Measurements from ENCODE around the gene EFCAB8. TPM values are rescaled to one million over a fixed set of nuclear protein-coding genes. Genes with fewer than 3 reads are reported as not detected.
A peak's percentile ranks its signal among the peaks of the same experiment; 100 is the strongest.

The EFCAB8 gene
- 0.57 TPM in 1 of 2 replicates, not detected in the other for total RNA-seq (2014; rRNA removed; shearing (Covaris generic))
- not detected in 2 replicates for total RNA-seq (2022)
- Bru-seq, nascent RNA = percentile 18 among the genes with signal in this experiment
- percentile 14 among the genes with signal in this experiment for BruChase-seq, experiment 1, labeled RNA remaining after a 6-hour chase
- percentile 16 among the genes with signal in this experiment for BruChase-seq, experiment 2, labeled RNA remaining after a 2-hour chase
- long read RNA-seq = 0 reads

GRCh38 chr20:32858701-32859372, at the start of gene EFCAB8:
EFCAB8 (plus strand) TSS chr20:32858923; CDS start chr20:32863793, 4,870 bp downstream.
- H3K36me3 ChIP-seq (ENCODE audit: insufficient read depth, low read length) = peaks cover 6% of the 10 kb centered on the region; the same call in 1 of the 2 replicates
- no peaks in the 10 kb centered on the region for H3K4me1 ChIP-seq (ENCODE audit: insufficient read depth, low read length, poor library complexity, severe bottlenecking)
- H3K79me2 ChIP-seq (ENCODE audit: insufficient read depth, low read depth, low read length) = no peaks in the 10 kb centered on the region
- CTCF ChIA-PET (ENCODE audit: unreplicated experiment) = no interaction called here
- BruUV-seq (replicated peaks) = no TSS peak
- H3K27ac ChIP-seq (ENCODE audit: low read depth, low read length, poor library complexity, severe bottlenecking) = no peak within 1 kb of the TSS
- POLR2A ChIA-PET = no interaction called here
- no peak for DNase-seq (ENCODE audit: low spot score)
- H3K4me2 ChIP-seq (ENCODE audit: low read length) = no peak within 1 kb of the TSS
- H3K9me2 ChIP-seq (ENCODE audit: insufficient read depth, low read length) = no peaks in the 10 kb centered on the region
- no peaks in the 10 kb centered on the region for H3K9me3 ChIP-seq (ENCODE audit: low read length)
- H3K4me3 ChIP-seq (ENCODE audit: low read depth, low read length, poor library complexity, severe bottlenecking) = no peak within 1 kb of the TSS
- peak; percentile 38; the same call in 1 of the 2 replicates for TF ChIP-seq CTCF (conservative IDR thresholded peaks at IDR 0.05; ENCODE audit: low read length)
- TF ChIP-seq EZH2phosphoT487 (IDR thresholded peaks at IDR 0.05; ENCODE audit: borderline replicate concordance, low read depth, low read length) = no peak
- H2AFZ ChIP-seq (ENCODE audit: low read length) = no peak within 1 kb of the TSS
- intact Hi-C loops (cut with micrococcal nuclease; ENCODE audit: unreplicated experiment) = no loop called here
- no peaks in the 10 kb centered on the region for H4K20me1 ChIP-seq (ENCODE audit: insufficient read depth, low read length)

GRCh38 chr20:32809907-32810306, 48.8 kb upstream of the EFCAB8 start:
- H4K20me1 ChIP-seq (ENCODE audit: insufficient read depth, low read length) = no peaks in the 10 kb centered on the region
- DNase-seq (ENCODE audit: low spot score) = no peak
- H3K9me2 ChIP-seq (ENCODE audit: insufficient read depth, low read length) = no peaks in the 10 kb centered on the region
- TF ChIP-seq CTCF (conservative IDR thresholded peaks at IDR 0.05; ENCODE audit: low read length) (no peak), EZH2phosphoT487 (IDR thresholded peaks at IDR 0.05; ENCODE audit: borderline replicate concordance, low read depth, low read length) (no peak)
- H3K27ac ChIP-seq (ENCODE audit: low read depth, low read length, poor library complexity, severe bottlenecking) = no peak overlapping the region
- no peak overlapping the region for H3K4me2 ChIP-seq (ENCODE audit: low read length)
- no peaks in the 10 kb centered on the region for H3K79me2 ChIP-seq (ENCODE audit: insufficient read depth, low read depth, low read length)
- no peak overlapping the region for H3K4me3 ChIP-seq (ENCODE audit: low read depth, low read length, poor library complexity, severe bottlenecking)
- H3K4me1 ChIP-seq (ENCODE audit: insufficient read depth, low read length, poor library complexity, severe bottlenecking) = no peaks in the 10 kb centered on the region
- no TSS peak for BruUV-seq (replicated peaks)
- no peaks in the 10 kb centered on the region for H3K9me3 ChIP-seq (ENCODE audit: low read length)
- H2AFZ ChIP-seq (ENCODE audit: low read length) = no peak overlapping the region
- peaks cover 16% of the 10 kb centered on the region; the same call in 1 of the 2 replicates for H3K36me3 ChIP-seq (ENCODE audit: insufficient read depth, low read length)
- intact Hi-C loops (cut with micrococcal nuclease; ENCODE audit: unreplicated experiment) = no loop called here
- ChIA-PET POLR2A (no interaction called here), CTCF (ENCODE audit: unreplicated experiment) (no interaction called here)

GRCh38 chr20:32810941-32811340, 47.8 kb upstream of the EFCAB8 start:
- Histone ChIP-seq H3K79me2 (ENCODE audit: insufficient read depth, low read depth, low read length) (no peaks in the 10 kb centered on the region), H3K9me2 (ENCODE audit: insufficient read depth, low read length) (no peaks in the 10 kb centered on the region), H3K4me2 (ENCODE audit: low read length) (no peak overlapping the region), H3K4me3 (ENCODE audit: low read depth, low read length, poor library complexity, severe bottlenecking) (no peak overlapping the region), H3K27ac (ENCODE audit: low read depth, low read length, poor library complexity, severe bottlenecking) (no peak overlapping the region), H3K4me1 (ENCODE audit: insufficient read depth, low read length, poor library complexity, severe bottlenecking) (no peaks in the 10 kb centered on the region), H4K20me1 (ENCODE audit: insufficient read depth, low read length) (no peaks in the 10 kb centered on the region), H2AFZ (ENCODE audit: low read length) (no peak overlapping the region), H3K9me3 (ENCODE audit: low read length) (no peaks in the 10 kb centered on the region), H3K36me3 (ENCODE audit: insufficient read depth, low read length) (peaks cover 11% of the 10 kb centered on the region; the same call in 1 of the 2 replicates)
- CTCF ChIA-PET (ENCODE audit: unreplicated experiment) = no interaction called here
- POLR2A ChIA-PET = interaction anchor here (0.6 kb wide), 1 partner anchor 56 kb away, joined by 6 read pairs; no protein-coding TSS in a partner anchor
- intact Hi-C loops (cut with micrococcal nuclease; ENCODE audit: unreplicated experiment) = no loop called here
- TF ChIP-seq CTCF (conservative IDR thresholded peaks at IDR 0.05; ENCODE audit: low read length) (no peak), EZH2phosphoT487 (IDR thresholded peaks at IDR 0.05; ENCODE audit: borderline replicate concordance, low read depth, low read length) (no peak)
- DNase-seq (ENCODE audit: low spot score) = no peak
- BruUV-seq (replicated peaks) = no TSS peak

Measured in OCI-LY7 (cell line).